HepG2 (cell line): ENCODE measurements around the gene VSIG10L. TPM values are rescaled to one million over a fixed set of nuclear protein-coding genes. Genes with fewer than 3 reads are reported as not detected.

Source experiments
- ATAC-seq: fragments of 200-7000 bp; cut with Tn5 transposase; 3 replicates; pipeline ENCODE4 v1.9.1; 2020; ENCODE audit warnings: mild to moderate bottlenecking, moderate library complexity
- BruUV-seq: library from RNA; stranded (reverse); fragments of 400-500 nt; replicated peaks from 2 replicates; lab custom pipeline; 2021; lab: Mats Ljungman, UMichigan
- CTCF ChIA-PET: fragments of 300-600 bp; formaldehyde crosslinking; extraction: SDS; loops from one replicate; lab custom pipeline; 2021; ENCODE audit warnings: low total read pairs, inconsistent platforms, low intra/inter-chr PET ratio; lab: Yijun Ruan, JAX
- POLR2A ChIA-PET: fragments of 350-600 bp; sonication (Branson Sonifier 250); formaldehyde crosslinking; loops from one replicate; lab custom pipeline; 2020; ENCODE audit warnings: antibody characterized with exemption, inconsistent platforms; lab: Yijun Ruan, JAX
- DNase-seq: peaks from one replicate; pipeline ENCODE4 v3.0.0-alpha.2; 2015; ENCODE audit warnings: low spot score
- FAIRE-seq: peaks from 3 replicates; lab custom pipeline; 2011; peaks lifted over from hg19 to GRCh38; lab: Jason Lieb, UNC
- H2AFZ ChIP-seq: one replicate; pipeline ENCODE4 v1.6.1; 2011; ENCODE audit warnings: low read length, inconsistent platforms
- H3K27ac ChIP-seq: fragments of 300-600 bp; 3 replicates; pipeline ENCODE4 v1.8.0; 2011; ENCODE audit warnings: mixed run types, mild to moderate bottlenecking, mixed read lengths, low read length, inconsistent platforms; ENCODE audit not compliant: insufficient read depth; ENCODE audit errors: extremely low read length
- H3K27me3 ChIP-seq, 2 experiments: fragments of 200-600 bp in 1 of 2; 2 replicates in 1 of 2; 3 replicates in 1 of 2; pipeline versions ENCODE4 v1.6.0 to v1.8.0; 2011; ENCODE audit warnings: low read length in 2 of 2, mild to moderate bottlenecking in 2 of 2, moderate library complexity in 2 of 2, inconsistent platforms in 1 of 2; ENCODE audit not compliant: insufficient read depth in 2 of 2, control insufficient read depth in 1 of 2
- H3K36me3 ChIP-seq, 2 experiments: fragments of 200-600 bp in 1 of 2; replicated peaks in 1 of 2; 2 replicates in 1 of 2; 3 replicates in 1 of 2; pipeline versions ENCODE4 v1.5.1 to v1.8.0; 2011; ENCODE audit warnings: low read length in 2 of 2, inconsistent platforms in 1 of 2; ENCODE audit not compliant: insufficient read depth in 2 of 2, control insufficient read depth in 1 of 2
- H3K4me1 ChIP-seq: 2 replicates; pipeline ENCODE4 v1.5.1; 2012; ENCODE audit warnings: low read length, inconsistent platforms; ENCODE audit not compliant: insufficient read depth
- H3K4me2 ChIP-seq: 2 replicates; pipeline ENCODE4 v1.6.0; 2011; ENCODE audit warnings: low read depth, low read length, inconsistent platforms
- H3K4me3 ChIP-seq, 3 experiments: fragments of 200-600 bp in 1 of 3; sonication (generic), shearing (Covaris generic) in 1 of 3; replicated peaks in 1 of 3; 2 replicates each; pipeline ENCODE4 v1.5.1; 2011 to 2016; ENCODE audit warnings: low read length in 3 of 3, inconsistent platforms in 2 of 3, low read depth in 2 of 3, mild to moderate bottlenecking in 2 of 3, control low read depth in 1 of 3, mixed read lengths in 1 of 3; ENCODE audit not compliant: insufficient read depth in 1 of 3
- H3K79me2 ChIP-seq: one replicate; pipeline ENCODE4 v1.6.1; 2011; ENCODE audit warnings: low read length, inconsistent platforms; ENCODE audit not compliant: insufficient read depth
- H3K9ac ChIP-seq: 2 replicates; pipeline ENCODE4 v1.6.0; 2011; ENCODE audit warnings: mild to moderate bottlenecking, low read depth, low read length, inconsistent platforms; ENCODE audit not compliant: insufficient read depth
- H3K9me3 ChIP-seq: 2 replicates; pipeline ENCODE4 v1.5.1; 2012; ENCODE audit warnings: mild to moderate bottlenecking, low read length
- H4K20me1 ChIP-seq: 2 replicates; pipeline ENCODE4 v1.6.0; 2011; ENCODE audit warnings: inconsistent platforms, mild to moderate bottlenecking, low read length, moderate library complexity; ENCODE audit not compliant: insufficient read depth
- ATF7 ChIP-seq, 2 experiments: fragments of 450-650 bp in 1 of 2; sonication (generic) in 1 of 2; formaldehyde crosslinking in 1 of 2; IDR thresholded peaks; 2 replicates each; pipeline versions ENCODE4 v1.4.0 to v1.6.1; 2016 to 2020; ENCODE audit warnings: antibody characterized with exemption in 1 of 2, mild to moderate bottlenecking in 1 of 2, missing genetic modification reagents in 1 of 2
- EZH2 ChIP-seq: conservative IDR thresholded peaks from 2 replicates; pipeline ENCODE4 v1.6.1; 2012; ENCODE audit warnings: mild to moderate bottlenecking, low read depth, low read length, moderate library complexity
- NFRKB ChIP-seq: fragments of 450-650 bp; IDR thresholded peaks from 2 replicates; pipeline ENCODE4 v1.6.1; 2017
- POLR2G ChIP-seq: fragments of 200-400 bp; formaldehyde crosslinking; IDR thresholded peaks from 2 replicates; pipeline ENCODE4 v1.6.1; 2018; ENCODE audit warnings: mild to moderate bottlenecking, low read depth, low read length, moderate library complexity
- RBFOX2 ChIP-seq: fragments of 200-400 bp; formaldehyde crosslinking; IDR thresholded peaks from 2 replicates; pipeline ENCODE4 v1.6.1; 2017; ENCODE audit warnings: low read depth, mild to moderate bottlenecking, low read length
- ZFP41 ChIP-seq: sonication (generic); formaldehyde crosslinking; IDR thresholded peaks from 2 replicates; pipeline ENCODE4 v1.4.0; 2020; ENCODE audit warnings: mild to moderate bottlenecking, missing genetic modification reagents, borderline replicate concordance
- ZNF138 ChIP-seq: sonication (generic); formaldehyde crosslinking; IDR thresholded peaks from 2 replicates; pipeline ENCODE4 v1.5.0; 2020; ENCODE audit warnings: mild to moderate bottlenecking, low read depth, missing genetic modification reagents
- ZNF562 ChIP-seq: sonication (generic); formaldehyde crosslinking; IDR thresholded peaks from 2 replicates; pipeline ENCODE4 v1.8.0; 2022; ENCODE audit warnings: missing genetic modification reagents, borderline replicate concordance
- ZNF614 ChIP-seq: IDR thresholded peaks from 2 replicates; pipeline ENCODE4 v1.6.1; 2018; ENCODE audit warnings: missing biosample characterization, missing genetic modification reagents, inconsistent platforms, borderline replicate concordance
- ZNF720 ChIP-seq: sonication (generic); formaldehyde crosslinking; IDR thresholded peaks from 2 replicates; pipeline ENCODE4 v1.4.0; 2020; ENCODE audit warnings: missing genetic modification reagents
- ZNF724P ChIP-seq: sonication (generic); formaldehyde crosslinking; IDR thresholded peaks from 2 replicates; pipeline ENCODE4 v1.8.0; 2022; ENCODE audit warnings: missing genetic modification reagents, borderline replicate concordance
- ZNF768 ChIP-seq: sonication (generic); formaldehyde crosslinking; IDR thresholded peaks from 2 replicates; pipeline ENCODE4 v1.4.0; 2020; ENCODE audit warnings: missing genetic modification reagents
- ZNF772 ChIP-seq: sonication (generic); formaldehyde crosslinking; IDR thresholded peaks from 2 replicates; pipeline ENCODE4 v1.5.0; 2020; ENCODE audit warnings: mild to moderate bottlenecking, missing genetic modification reagents
- WGBS: methylation state at CpG from one replicate; pipeline ENCODE4 v1.1.6; 2017; ENCODE audit warnings: low lambda C conversion rate; 5-methylcytosine and 5-hydroxymethylcytosine counted together
- in situ Hi-C: cut with HindIII; loops from 2 replicates; pipeline ENCODE4 v1.10.0; 2017; ENCODE audit warnings: low pct_unique_long_range_greater_than_20kb; ENCODE audit not compliant: extremely low pct_ligation_motif_present
- intact Hi-C: fragments of 100-400 bp; cut with micrococcal nuclease; formaldehyde crosslinking; loops from one replicate; pipeline ENCODE4 v1.10.0; 2022; ENCODE audit not compliant: unreplicated experiment
- polyA plus RNA-seq, 8 experiments: library from polyadenylated mRNA; depleted of rRNA in 3 of 8; stranded (reverse) in 7 of 8; unstranded in 1 of 8; fragments of >200 nt; fragmentation: Illumina TruSeq in 4 of 8; extraction: Trizol in 4 of 8; gene quantifications; 2 replicates each; pipeline versions ENCODE4 v1.2.1 to v1.2.3, GENCODE V29; 2011 to 2016; ENCODE audit warnings: low read depth in 4 of 8, missing spikeins in 1 of 8, mixed read lengths in 1 of 8; ENCODE audit not compliant: insufficient read depth in 1 of 8
- total RNA-seq, 5 experiments: library from RNA; depleted of rRNA; stranded (reverse); fragments of >200 nt; fragmentation: Illumina TruSeq; extraction: Trizol; gene quantifications; 2 replicates each; pipeline ENCODE4 v1.2.3, GENCODE V29; 2016; ENCODE audit warnings: low read depth in 1 of 5
- TF ChIP-seq, protein P1 (sequence below): sonication (generic); formaldehyde crosslinking; IDR thresholded peaks from 2 replicates; pipeline ENCODE4 v1.8.1; 2023; ENCODE audit warnings: missing genetic modification reagents, mild to moderate bottlenecking, borderline replicate concordance
- TF ChIP-seq, protein P2 (sequence below): sonication (generic); formaldehyde crosslinking; IDR thresholded peaks from 2 replicates; pipeline ENCODE4 v1.4.0; 2020; ENCODE audit warnings: missing genetic modification reagents
- TF ChIP-seq, protein P3 (sequence below): sonication (generic); formaldehyde crosslinking; conservative IDR thresholded peaks from 2 replicates; pipeline ENCODE4 v1.4.0; 2020; ENCODE audit warnings: missing genetic modification reagents
- TF ChIP-seq, protein P4 (sequence below): sonication (generic); formaldehyde crosslinking; IDR thresholded peaks from 2 replicates; pipeline ENCODE4 v1.5.1; 2020; ENCODE audit warnings: missing genetic modification reagents, mild to moderate bottlenecking, borderline replicate concordance
- TF ChIP-seq, protein P5 (sequence below): sonication (generic); formaldehyde crosslinking; IDR thresholded peaks from 2 replicates; pipeline ENCODE4 v1.4.0; 2020; ENCODE audit warnings: missing genetic modification reagents, borderline replicate concordance

Gene VSIG10L
- total and polyA plus RNA-seq, 2 of the 13 experiments (the other 11 are each of a cell fraction or from before 2014, with no cell fraction given) = 2.7 to 8.5 TPM

DNA sequence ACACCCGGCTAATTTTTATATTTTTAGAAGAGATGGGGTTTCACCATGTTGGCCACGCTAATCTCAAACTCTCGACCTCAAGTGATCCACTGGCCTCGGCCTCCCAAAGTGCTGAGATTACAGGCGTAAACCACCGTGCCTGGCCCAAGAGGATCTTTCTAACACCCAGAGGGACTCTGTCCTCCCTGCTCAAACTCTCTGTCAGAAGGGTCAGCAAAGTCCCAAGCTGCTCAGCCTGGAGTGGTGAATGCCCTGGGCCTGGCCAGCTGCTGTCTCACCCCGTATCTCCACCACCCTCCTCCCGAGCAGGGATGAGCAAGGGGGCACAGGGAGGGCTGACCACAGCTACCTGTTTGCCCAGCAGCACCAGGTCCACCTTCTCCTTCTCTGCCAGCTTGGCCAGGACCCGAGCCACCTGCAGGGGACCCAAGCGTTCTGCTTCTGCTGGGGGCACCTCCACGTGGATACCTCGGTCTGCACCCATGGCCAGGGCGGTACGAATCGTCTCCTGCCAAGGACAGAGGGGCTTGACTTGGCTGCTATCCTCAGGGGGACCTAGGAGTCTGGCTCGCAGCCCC lies 10.9 kb upstream of the VSIG10L start:
- BruUV-seq = no TSS peak
- Histone ChIP-seq H3K9me3 (no peaks in the 10 kb centered on the region), H3K4me2 (peak overlapping the region; percentile 100), H3K9ac (peak overlapping the region; percentile 99), H3K27ac (peak overlapping the region; percentile 79), H3K4me3 (peak overlapping the region; percentile 56 to 82 (median 72)), H3K36me3 (peaks cover 14 to 30% of the 10 kb centered on the region in 2 experiments), H2AFZ (no peak overlapping the region), H3K4me1 (peaks cover 86% of the 10 kb centered on the region), H3K79me2 (peaks cover 61% of the 10 kb centered on the region), H4K20me1 (peaks cover 9% of the 10 kb centered on the region), H3K27me3 (no peaks in the 10 kb centered on the region; a peak in 1 of 5 replicates)
- DNase-seq (no peak), ATAC-seq (no peak), FAIRE-seq (no peak)
- CTCF ChIA-PET = no interaction called here
- intact Hi-C loops (no loop called here), in situ Hi-C loops (no loop called here)
- 13% methylated on average over 6 of the region's 16 CpGs for WGBS
- POLR2A ChIA-PET = interaction anchor here (1.4 to 7.2 kb wide), 5 partner anchors 10 to 55 kb away, joined by 4 to 259 read pairs (median 69); partner anchors contain the start of genes ETFB, NKG7 and VSIG10L
- TF ChIP-seq, protein P1, sequence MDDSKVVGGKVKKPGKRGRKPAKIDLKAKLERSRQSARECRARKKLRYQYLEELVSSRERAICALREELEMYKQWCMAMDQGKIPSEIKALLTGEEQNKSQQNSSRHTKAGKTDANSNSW (CRISPR knock-in tag) = no peak
- TF ChIP-seq NFRKB (no peak), ZNF562 (no peak), ZNF720 (CRISPR knock-in tag) (no peak), ZNF614 (no peak), ZNF768 (CRISPR knock-in tag) (peak; percentile 57; the same call in 1 of the 2 replicates), ZFP41 (CRISPR knock-in tag) (no peak), EZH2 (no peak), ZNF772 (CRISPR knock-in tag) (no peak), ATF7 (IDR thresholded peaks at IDR 0.05) (no peak), ATF7 (CRISPR knock-in tag; IDR thresholded peaks at IDR 0.05) (no peak), POLR2G (peak; percentile 58), ZNF724P (CRISPR knock-in tag) (no peak), ZNF138 (no peak), RBFOX2 (peak; percentile 75)
- TF ChIP-seq, protein P2, sequence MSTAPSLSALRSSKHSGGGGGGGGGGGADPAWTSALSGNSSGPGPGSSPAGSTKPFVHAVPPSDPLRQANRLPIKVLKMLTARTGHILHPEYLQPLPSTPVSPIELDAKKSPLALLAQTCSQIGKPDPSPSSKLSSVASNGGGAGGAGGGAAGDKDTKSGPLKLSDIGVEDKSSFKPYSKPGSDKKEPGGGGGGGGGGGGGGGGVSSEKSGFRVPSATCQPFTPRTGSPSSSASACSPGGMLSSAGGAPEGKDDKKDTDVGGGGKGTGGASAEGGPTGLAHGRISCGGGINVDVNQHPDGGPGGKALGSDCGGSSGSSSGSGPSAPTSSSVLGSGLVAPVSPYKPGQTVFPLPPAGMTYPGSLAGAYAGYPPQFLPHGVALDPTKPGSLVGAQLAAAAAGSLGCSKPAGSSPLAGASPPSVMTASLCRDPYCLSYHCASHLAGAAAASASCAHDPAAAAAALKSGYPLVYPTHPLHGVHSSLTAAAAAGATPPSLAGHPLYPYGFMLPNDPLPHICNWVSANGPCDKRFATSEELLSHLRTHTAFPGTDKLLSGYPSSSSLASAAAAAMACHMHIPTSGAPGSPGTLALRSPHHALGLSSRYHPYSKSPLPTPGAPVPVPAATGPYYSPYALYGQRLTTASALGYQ (CRISPR knock-in tag) = no peak
- TF ChIP-seq, protein P3, sequence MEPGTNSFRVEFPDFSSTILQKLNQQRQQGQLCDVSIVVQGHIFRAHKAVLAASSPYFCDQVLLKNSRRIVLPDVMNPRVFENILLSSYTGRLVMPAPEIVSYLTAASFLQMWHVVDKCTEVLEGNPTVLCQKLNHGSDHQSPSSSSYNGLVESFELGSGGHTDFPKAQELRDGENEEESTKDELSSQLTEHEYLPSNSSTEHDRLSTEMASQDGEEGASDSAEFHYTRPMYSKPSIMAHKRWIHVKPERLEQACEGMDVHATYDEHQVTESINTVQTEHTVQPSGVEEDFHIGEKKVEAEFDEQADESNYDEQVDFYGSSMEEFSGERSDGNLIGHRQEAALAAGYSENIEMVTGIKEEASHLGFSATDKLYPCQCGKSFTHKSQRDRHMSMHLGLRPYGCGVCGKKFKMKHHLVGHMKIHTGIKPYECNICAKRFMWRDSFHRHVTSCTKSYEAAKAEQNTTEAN (CRISPR knock-in tag) = no peak
- TF ChIP-seq, protein P4, sequence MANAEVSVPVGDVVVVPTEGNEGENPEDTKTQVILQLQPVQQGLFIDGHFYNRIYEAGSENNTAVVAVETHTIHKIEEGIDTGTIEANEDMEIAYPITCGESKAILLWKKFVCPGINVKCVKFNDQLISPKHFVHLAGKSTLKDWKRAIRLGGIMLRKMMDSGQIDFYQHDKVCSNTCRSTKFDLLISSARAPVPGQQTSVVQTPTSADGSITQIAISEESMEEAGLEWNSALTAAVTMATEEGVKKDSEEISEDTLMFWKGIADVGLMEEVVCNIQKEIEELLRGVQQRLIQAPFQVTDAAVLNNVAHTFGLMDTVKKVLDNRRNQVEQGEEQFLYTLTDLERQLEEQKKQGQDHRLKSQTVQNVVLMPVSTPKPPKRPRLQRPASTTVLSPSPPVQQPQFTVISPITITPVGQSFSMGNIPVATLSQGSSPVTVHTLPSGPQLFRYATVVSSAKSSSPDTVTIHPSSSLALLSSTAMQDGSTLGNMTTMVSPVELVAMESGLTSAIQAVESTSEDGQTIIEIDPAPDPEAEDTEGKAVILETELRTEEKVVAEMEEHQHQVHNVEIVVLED = 0 out of 2 replicates have a peak, but pooled peaks have one; percentile 30
- TF ChIP-seq, protein P5, sequence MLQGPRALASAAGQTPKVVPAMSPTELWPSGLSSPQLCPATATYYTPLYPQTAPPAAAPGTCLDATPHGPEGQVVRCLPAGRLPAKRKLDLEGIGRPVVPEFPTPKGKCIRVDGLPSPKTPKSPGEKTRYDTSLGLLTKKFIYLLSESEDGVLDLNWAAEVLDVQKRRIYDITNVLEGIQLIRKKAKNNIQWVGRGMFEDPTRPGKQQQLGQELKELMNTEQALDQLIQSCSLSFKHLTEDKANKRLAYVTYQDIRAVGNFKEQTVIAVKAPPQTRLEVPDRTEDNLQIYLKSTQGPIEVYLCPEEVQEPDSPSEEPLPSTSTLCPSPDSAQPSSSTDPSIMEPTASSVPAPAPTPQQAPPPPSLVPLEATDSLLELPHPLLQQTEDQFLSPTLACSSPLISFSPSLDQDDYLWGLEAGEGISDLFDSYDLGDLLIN = no peak
